Keratinocyte (primary cell): ENCODE measurements around the gene CRBN.

Source experiments
- EZH2 ChIP-seq: IDR thresholded peaks from one replicate; pipeline ENCODE4 v1.6.1; 2012; ENCODE audit warnings: inconsistent platforms, mild to moderate bottlenecking, low read length, moderate library complexity
- TF ChIP-seq, protein P1 (sequence below), 3 experiments: IDR thresholded peaks in 1 of 3; conservative IDR thresholded peaks in 1 of 3; optimal IDR thresholded peaks in 1 of 3; 2 replicates in 2 of 3; 3 replicates in 1 of 3; pipeline versions ENCODE3 to v1.5.1; 2011; ENCODE audit warnings: low read length in 3 of 3, mild to moderate bottlenecking in 3 of 3, moderate library complexity in 2 of 3, control low read depth in 1 of 3, inconsistent platforms in 1 of 3; ENCODE audit not compliant: insufficient read depth in 2 of 3; ENCODE audit errors: extremely low read depth in 1 of 3

DNA sequence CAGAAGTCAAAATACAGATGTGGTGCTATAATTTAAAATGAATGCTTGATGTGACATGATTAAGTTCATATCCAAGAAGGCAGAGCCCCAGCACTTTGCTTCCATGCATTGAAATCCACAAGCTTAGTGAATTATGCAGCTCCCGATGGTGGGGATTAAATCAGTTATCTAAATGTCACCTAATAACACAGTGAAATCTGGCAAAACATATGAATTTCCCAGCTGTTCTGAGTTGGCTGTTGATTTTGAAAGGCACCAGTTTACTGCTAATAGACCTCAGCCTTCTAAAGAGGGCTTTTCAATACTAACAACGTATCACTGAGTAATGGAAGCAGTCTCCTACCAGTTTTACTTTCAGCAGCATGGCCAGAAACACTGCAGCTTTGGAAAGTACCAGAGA lies 19.8 kb upstream of the CRBN start:
- TF ChIP-seq, protein P1, sequence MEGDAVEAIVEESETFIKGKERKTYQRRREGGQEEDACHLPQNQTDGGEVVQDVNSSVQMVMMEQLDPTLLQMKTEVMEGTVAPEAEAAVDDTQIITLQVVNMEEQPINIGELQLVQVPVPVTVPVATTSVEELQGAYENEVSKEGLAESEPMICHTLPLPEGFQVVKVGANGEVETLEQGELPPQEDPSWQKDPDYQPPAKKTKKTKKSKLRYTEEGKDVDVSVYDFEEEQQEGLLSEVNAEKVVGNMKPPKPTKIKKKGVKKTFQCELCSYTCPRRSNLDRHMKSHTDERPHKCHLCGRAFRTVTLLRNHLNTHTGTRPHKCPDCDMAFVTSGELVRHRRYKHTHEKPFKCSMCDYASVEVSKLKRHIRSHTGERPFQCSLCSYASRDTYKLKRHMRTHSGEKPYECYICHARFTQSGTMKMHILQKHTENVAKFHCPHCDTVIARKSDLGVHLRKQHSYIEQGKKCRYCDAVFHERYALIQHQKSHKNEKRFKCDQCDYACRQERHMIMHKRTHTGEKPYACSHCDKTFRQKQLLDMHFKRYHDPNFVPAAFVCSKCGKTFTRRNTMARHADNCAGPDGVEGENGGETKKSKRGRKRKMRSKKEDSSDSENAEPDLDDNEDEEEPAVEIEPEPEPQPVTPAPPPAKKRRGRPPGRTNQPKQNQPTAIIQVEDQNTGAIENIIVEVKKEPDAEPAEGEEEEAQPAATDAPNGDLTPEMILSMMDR (optimal IDR thresholded peaks at IDR 0.05 in 1 of 3, IDR thresholded peaks at IDR 0.05 in 1 of 3, conservative IDR thresholded peaks at IDR 0.05 in 1 of 3; ENCODE audit: extremely low read depth in 1 of 3, insufficient read depth in 2 of 3, low read length in 3 of 3): no peak
- no peak for TF ChIP-seq EZH2
